H1 (cell line): ENCODE results near the gene DSP. TPM values are rescaled to one million over a fixed set of nuclear protein-coding genes. Genes with fewer than 3 reads are reported as not detected.

Experiments
- CTCF ChIA-PET: fragments of 300-600 bp; sonication (Branson Sonifier 250); formaldehyde crosslinking; loops from one replicate; lab custom pipeline; 2021; ENCODE audit not compliant: partially characterized antibody; lab: Charles Lee
- POLR2A ChIA-PET: fragments of 300-600 bp; sonication (Branson Sonifier 250); formaldehyde crosslinking; loops from one replicate; lab custom pipeline; 2021; ENCODE audit warnings: inconsistent platforms; ENCODE audit not compliant: partially characterized antibody; lab: Charles Lee
- DNase-seq, 2 experiments: peaks; one replicate each; pipeline versions ENCODE4 v3.0.0 to v3.0.0-alpha.2; 2010 to 2022; ENCODE audit warnings: low spot score in 2 of 2, low read depth in 1 of 2, mixed read lengths in 1 of 2
- FAIRE-seq: peaks from 2 replicates; lab custom pipeline; 2011; peaks lifted over from hg19 to GRCh38; lab: Jason Lieb, UNC
- H2AFZ ChIP-seq: 2 replicates; pipeline ENCODE4 v1.8.1; 2012; ENCODE audit warnings: low read length, inconsistent platforms
- H2AK5ac ChIP-seq: 2 replicates; pipeline ENCODE4 v1.6.1; 2013; ENCODE audit warnings: low read depth, low read length
- H2BK120ac ChIP-seq: replicated peaks from 2 replicates; pipeline ENCODE3; 2013; ENCODE audit warnings: low read depth, low read length, inconsistent platforms
- H2BK12ac ChIP-seq: 2 replicates; pipeline ENCODE4 v1.6.1; 2013; ENCODE audit warnings: low read depth, low read length
- H2BK15ac ChIP-seq: 2 replicates; pipeline ENCODE4 v1.6.1; 2013; ENCODE audit warnings: low read length
- H2BK20ac ChIP-seq: 2 replicates; pipeline ENCODE4 v1.6.1; 2013; ENCODE audit warnings: low read length
- H2BK5ac ChIP-seq: 2 replicates; pipeline ENCODE4 v1.6.1; 2013; ENCODE audit warnings: low read depth, low read length
- H3K14ac ChIP-seq: 2 replicates; pipeline ENCODE4 v1.6.1; 2013; ENCODE audit warnings: inconsistent platforms; ENCODE audit not compliant: insufficient read length
- H3K18ac ChIP-seq: 2 replicates; pipeline ENCODE4 v1.6.1; 2013; ENCODE audit warnings: low read length; ENCODE audit errors: extremely low read depth
- H3K23ac ChIP-seq: 2 replicates; pipeline ENCODE4 v1.6.1; 2013; ENCODE audit warnings: inconsistent platforms; ENCODE audit not compliant: insufficient read length
- H3K23me2 ChIP-seq: 2 replicates; pipeline ENCODE4 v1.6.1; 2013; ENCODE audit warnings: low read depth, low read length
- H3K27ac ChIP-seq: 2 replicates; pipeline ENCODE4 v1.6.1; 2011; ENCODE audit warnings: low read depth, low read length, inconsistent platforms
- H3K27me3 ChIP-seq, 4 experiments: replicated peaks in 1 of 4; 1 replicate in 1 of 4; 2 replicates in 3 of 4; pipeline versions ENCODE4 v1.6.1 to v1.8.1; 2011 to 2013; ENCODE audit warnings: low read length in 3 of 4, mild to moderate bottlenecking in 3 of 4, inconsistent platforms in 2 of 4, mixed read lengths in 2 of 4, moderate library complexity in 1 of 4; ENCODE audit not compliant: control insufficient read depth in 3 of 4, insufficient read depth in 3 of 4; ENCODE audit errors: extremely low read depth in 1 of 4
- H3K36me3 ChIP-seq, 4 experiments: 2 replicates each; pipeline versions ENCODE4 v1.6.1 to v1.8.1; 2011 to 2013; ENCODE audit warnings: mild to moderate bottlenecking in 4 of 4, low read length in 3 of 4, moderate library complexity in 2 of 4, control low read depth in 1 of 4, inconsistent platforms in 1 of 4; ENCODE audit not compliant: insufficient read depth in 4 of 4, control insufficient read depth in 2 of 4
- H3K4ac ChIP-seq: replicated peaks from 2 replicates; pipeline ENCODE3; 2013; ENCODE audit warnings: low read length, low read depth, mixed read lengths, inconsistent platforms; ENCODE audit not compliant: insufficient read length
- H3K4me1 ChIP-seq, 4 experiments: replicated peaks in 1 of 4; 1 replicate in 1 of 4; 2 replicates in 3 of 4; pipeline versions ENCODE4 v1.6.1 to v1.8.1; 2011 to 2013; ENCODE audit warnings: low read length in 3 of 4, inconsistent platforms in 2 of 4, mixed read lengths in 1 of 4; ENCODE audit not compliant: insufficient read depth in 4 of 4, control insufficient read depth in 3 of 4
- H3K4me2 ChIP-seq, 2 experiments: 2 replicates each; pipeline versions ENCODE4 v1.6.1 to v1.8.1; 2011 to 2013; ENCODE audit warnings: low read depth in 2 of 2, low read length in 2 of 2, control low read depth in 1 of 2, inconsistent platforms in 1 of 2, mild to moderate bottlenecking in 1 of 2; ENCODE audit not compliant: insufficient read depth in 1 of 2
- H3K4me3 ChIP-seq, 4 experiments: fragments of 200-600, 300-600 bp in 1 of 4; sonication (generic), shearing (Covaris generic), sonication (Bioruptor Twin) in 1 of 4; 2 replicates each; pipeline versions ENCODE4 v1.5.1 to v1.8.1; 2011 to 2016; ENCODE audit warnings: low read length in 4 of 4, low read depth in 3 of 4, control low read depth in 2 of 4, inconsistent platforms in 2 of 4, mild to moderate bottlenecking in 2 of 4, mixed read lengths in 1 of 4, moderate library complexity in 1 of 4; ENCODE audit not compliant: insufficient read depth in 2 of 4; ENCODE audit errors: extremely low read depth in 1 of 4
- H3K56ac ChIP-seq: replicated peaks from 2 replicates; pipeline ENCODE3; 2013; ENCODE audit warnings: low read depth, mild to moderate bottlenecking, mixed read lengths, low read length, inconsistent platforms; ENCODE audit not compliant: insufficient read length
- H3K79me1 ChIP-seq: 2 replicates; pipeline ENCODE4 v1.6.1; 2013; ENCODE audit warnings: low read depth, low read length, control low read depth
- H3K79me2 ChIP-seq, 2 experiments: 2 replicates each; pipeline versions ENCODE4 v1.6.1 to v1.8.1; 2012 to 2013; ENCODE audit warnings: low read length in 2 of 2, mild to moderate bottlenecking in 2 of 2, inconsistent platforms in 1 of 2; ENCODE audit not compliant: insufficient read depth in 2 of 2, control insufficient read depth in 1 of 2
- H3K9ac ChIP-seq, 4 experiments: replicated peaks in 1 of 4; 1 replicate in 1 of 4; 2 replicates in 3 of 4; pipeline versions ENCODE4 v1.6.1 to v1.8.1; 2011 to 2013; ENCODE audit warnings: low read depth in 3 of 4, low read length in 3 of 4, control low read depth in 2 of 4, mild to moderate bottlenecking in 2 of 4, moderate library complexity in 2 of 4, inconsistent platforms in 1 of 4; ENCODE audit errors: extremely low read depth in 1 of 4
- H3K9me3 ChIP-seq, 2 experiments: 2 replicates each; pipeline versions ENCODE4 v1.6.1 to v1.8.1; 2012 to 2013; ENCODE audit warnings: mild to moderate bottlenecking in 2 of 2, moderate library complexity in 2 of 2, control low read depth in 1 of 2, inconsistent platforms in 1 of 2, low read depth in 1 of 2, low read length in 1 of 2, mixed read lengths in 1 of 2; ENCODE audit not compliant: insufficient read depth in 2 of 2
- H4K20me1 ChIP-seq, 2 experiments: replicated peaks in 1 of 2; 2 replicates each; pipeline versions ENCODE3 to v1.8.1; 2011 to 2013; ENCODE audit warnings: inconsistent platforms in 2 of 2, low read length in 2 of 2, mild to moderate bottlenecking in 1 of 2; ENCODE audit not compliant: insufficient read depth in 2 of 2, control insufficient read depth in 1 of 2
- H4K5ac ChIP-seq: 2 replicates; pipeline ENCODE4 v1.6.1; 2013; ENCODE audit warnings: low read length, low read depth, mixed read lengths, inconsistent platforms; ENCODE audit not compliant: insufficient read length
- H4K8ac ChIP-seq: 2 replicates; pipeline ENCODE4 v1.8.0; 2013; ENCODE audit warnings: mild to moderate bottlenecking, moderate library complexity, low read length, inconsistent platforms; ENCODE audit not compliant: insufficient read depth; ENCODE audit errors: extremely low read depth
- H4K91ac ChIP-seq: replicated peaks from 2 replicates; pipeline ENCODE3; 2013; ENCODE audit warnings: low read length, mixed read lengths, inconsistent platforms; ENCODE audit not compliant: insufficient read length
- BCL11A ChIP-seq, 2 experiments: IDR thresholded peaks; one replicate each; pipeline ENCODE4 v1.6.1; 2011; ENCODE audit warnings: low read depth in 2 of 2, low read length in 2 of 2, mild to moderate bottlenecking in 2 of 2
- CBX5 ChIP-seq: fragments of 300-800, 300-1000 bp; sonication (generic); IDR thresholded peaks from 2 replicates; pipeline ENCODE4 v1.7.1; 2016; ENCODE audit warnings: antibody characterized with exemption, low read length, low read depth
- GABPA ChIP-seq: IDR thresholded peaks from 2 replicates; pipeline ENCODE4 v1.6.1; 2011; ENCODE audit warnings: mild to moderate bottlenecking, low read length, moderate library complexity, borderline replicate concordance; ENCODE audit not compliant: insufficient read depth
- GTF2F1 ChIP-seq: IDR thresholded peaks from 2 replicates; pipeline ENCODE4 v1.6.1; 2012; ENCODE audit warnings: low read depth, low read length, improper control_type of control experiment, borderline replicate concordance
- HDAC2 ChIP-seq, 2 experiments: fragments of 300-600 bp in 1 of 2; sonication (generic) in 1 of 2; IDR thresholded peaks; 2 replicates each; pipeline ENCODE4 v1.6.1; 2011 to 2012; ENCODE audit warnings: low read depth in 2 of 2, low read length in 2 of 2, mild to moderate bottlenecking in 2 of 2, moderate library complexity in 2 of 2, borderline replicate concordance in 1 of 2, inconsistent platforms in 1 of 2
- HDAC6 ChIP-seq: IDR thresholded peaks from one replicate; pipeline ENCODE4 v1.7.1; 2012; ENCODE audit warnings: low read depth, mild to moderate bottlenecking, inconsistent platforms, low read length, moderate library complexity
- KDM1A ChIP-seq: fragments of 200-600, 300-600 bp; sonication (generic); IDR thresholded peaks from 2 replicates; pipeline ENCODE4 v1.7.1; 2016; ENCODE audit warnings: mild to moderate bottlenecking, low read length, borderline replicate concordance
- NANOG ChIP-seq: IDR thresholded peaks from 2 replicates; pipeline ENCODE4 v1.6.1; 2011; ENCODE audit warnings: low read length, low read depth, mild to moderate bottlenecking, inconsistent platforms; ENCODE audit not compliant: insufficient read depth, poor library complexity, severe bottlenecking
- POLR2AphosphoS5 ChIP-seq: IDR thresholded peaks from 2 replicates; pipeline ENCODE4 v1.6.1; 2011; ENCODE audit warnings: low read depth, low read length
- SP4 ChIP-seq: IDR thresholded peaks from 2 replicates; pipeline ENCODE4 v1.6.1; 2012; ENCODE audit warnings: low read length, inconsistent platforms
- TAF1 ChIP-seq: IDR thresholded peaks from 2 replicates; pipeline ENCODE4 v1.6.1; 2011; ENCODE audit warnings: mild to moderate bottlenecking, low read depth, low read length
- WGBS, 2 experiments: shearing (Covaris generic) in 1 of 2; methylation state at CpG; one replicate each; pipeline versions ENCODE4 v1.1.6 to v1.1.7; 2013 to 2015; ENCODE audit warnings: low lambda C conversion rate in 2 of 2, mixed read lengths in 2 of 2, inconsistent platforms in 1 of 2, low coverage in 1 of 2, missing lambda C conversion rate in 1 of 2; ENCODE audit not compliant: insufficient replicate concordance in 2 of 2, insufficient coverage in 1 of 2, insufficient read length in 1 of 2; ENCODE audit errors: extremely low coverage in 1 of 2, missing lambda C conversion rate in 1 of 2; 5-methylcytosine and 5-hydroxymethylcytosine counted together
- polyA plus RNA-seq, 7 experiments: library from polyadenylated mRNA; depleted of rRNA in 3 of 7; stranded (reverse) in 5 of 7; unstranded in 2 of 7; fragments of >200 nt in 5 of 7; fragments of 200-250 nt in 2 of 7; gene quantifications; 1 replicate in 5 of 7; 2 replicates in 1 of 7; 4 replicates in 1 of 7; pipeline versions ENCODE4 v1.2.1 to v1.2.3, GENCODE V29; 2011 to 2013; ENCODE audit warnings: missing spikeins in 2 of 7, mixed read lengths in 2 of 7
- total RNA-seq: library from RNA; stranded (reverse); fragmentation: NEBNext Ultra II Directional; extraction: Animal tissue kit (Norgen Biotek cat#: 25700); gene quantifications from 2 replicates; pipeline ENCODE4 v1.2.1, GENCODE V29; 2021
- TF ChIP-seq, protein P1 (sequence below): IDR thresholded peaks from 2 replicates; pipeline ENCODE4 v1.6.1; 2012; ENCODE audit warnings: low read length, inconsistent platforms

DSP gene
- total and polyA plus RNA-seq, 2 of the 8 experiments (the other 6 are each of a cell fraction or from before 2014, with no cell fraction given) = 14.3 to 48.5 TPM

DNA sequence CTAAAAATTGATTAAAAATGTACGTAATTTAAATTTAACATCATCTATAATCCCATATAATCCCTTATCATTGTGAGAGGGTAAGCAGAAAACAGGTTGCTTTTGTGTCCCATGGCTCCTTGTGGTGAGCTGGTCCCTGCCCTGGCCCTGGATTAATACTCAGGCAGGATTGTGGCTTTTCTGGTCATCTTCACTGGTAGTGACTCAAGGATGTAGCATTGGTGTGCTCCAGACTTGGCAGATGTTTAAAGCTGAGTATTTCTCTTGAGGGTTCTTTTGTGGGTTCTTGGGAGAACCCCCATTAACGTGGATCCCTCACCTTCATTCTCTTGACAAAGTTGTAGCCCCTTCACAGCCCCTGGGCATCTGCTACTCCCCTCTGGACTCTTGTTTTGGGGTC, 87.8 kb downstream of the DSP start:
- Histone ChIP-seq H3K4ac (no peak overlapping the region), H3K27me3 (peaks cover 0 to 2% (median 0%) of the 10 kb centered on the region in 4 experiments; a peak in 1 of 7 replicates), H3K18ac (no peak overlapping the region), H2BK120ac (no peak overlapping the region), H2AFZ (no peak overlapping the region), H3K4me2 (no peak overlapping the region), H3K79me1 (no peaks in the 10 kb centered on the region), H3K36me3 (no peaks in the 10 kb centered on the region), H3K56ac (no peak overlapping the region), H3K23me2 (no peaks in the 10 kb centered on the region; the same call in 1 of the 2 replicates), H2BK15ac (no peak overlapping the region), H2BK20ac (no peak overlapping the region), H2BK12ac (no peak overlapping the region), H4K8ac (no peak overlapping the region), H3K9ac (no peak overlapping the region), H2BK5ac (no peak overlapping the region), H4K91ac (no peak overlapping the region), H3K14ac (no peak overlapping the region), H3K4me3 (no peak overlapping the region), H4K20me1 (no peaks in the 10 kb centered on the region), H3K23ac (no peak overlapping the region), H4K5ac (no peak overlapping the region), H3K79me2 (no peaks in the 10 kb centered on the region), H3K27ac (no peak overlapping the region), H3K4me1 (peaks cover 0 to 5% (median 0%) of the 10 kb centered on the region in 4 experiments; a peak in 2 of 7 replicates), H2AK5ac (no peak overlapping the region), H3K9me3 (no peaks in the 10 kb centered on the region)
- ChIA-PET POLR2A (interaction anchor here (0.6 kb wide), 1 partner anchor 563 kb away, joined by 3 read pairs; no protein-coding TSS in a partner anchor), CTCF (interaction anchor here (0.8 to 5.6 kb wide), 3 partner anchors 11 to 14 kb away, joined by 4 to 26 read pairs (median 4); no protein-coding TSS in a partner anchor)
- DNase-seq = no peak
- FAIRE-seq = no peak
- WGBS, 2 experiments = 82% methylated on average over 2 of the region's 2 CpGs; no CpG with 5 or more reads in 1 of the 2 experiments
- TF ChIP-seq CBX5 (no peak), GTF2F1 (no peak), SP4 (no peak), BCL11A (IDR thresholded peaks at IDR 0.05; ENCODE audit: low read depth in 2 of 2, low read length in 2 of 2) (no peak), GABPA (no peak), POLR2AphosphoS5 (no peak), TAF1 (no peak), HDAC2 (IDR thresholded peaks at IDR 0.05; ENCODE audit: borderline replicate concordance in 1 of 2, low read depth in 2 of 2, low read length in 2 of 2) (no peak), HDAC6 (no peak), KDM1A (no peak), NANOG (no peak)
- TF ChIP-seq, protein P1, sequence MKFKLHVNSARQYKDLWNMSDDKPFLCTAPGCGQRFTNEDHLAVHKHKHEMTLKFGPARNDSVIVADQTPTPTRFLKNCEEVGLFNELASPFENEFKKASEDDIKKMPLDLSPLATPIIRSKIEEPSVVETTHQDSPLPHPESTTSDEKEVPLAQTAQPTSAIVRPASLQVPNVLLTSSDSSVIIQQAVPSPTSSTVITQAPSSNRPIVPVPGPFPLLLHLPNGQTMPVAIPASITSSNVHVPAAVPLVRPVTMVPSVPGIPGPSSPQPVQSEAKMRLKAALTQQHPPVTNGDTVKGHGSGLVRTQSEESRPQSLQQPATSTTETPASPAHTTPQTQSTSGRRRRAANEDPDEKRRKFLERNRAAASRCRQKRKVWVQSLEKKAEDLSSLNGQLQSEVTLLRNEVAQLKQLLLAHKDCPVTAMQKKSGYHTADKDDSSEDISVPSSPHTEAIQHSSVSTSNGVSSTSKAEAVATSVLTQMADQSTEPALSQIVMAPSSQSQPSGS = no peak
